ENCODE measurements around the gene PTCRA.

PTCRA gene

DNA sequence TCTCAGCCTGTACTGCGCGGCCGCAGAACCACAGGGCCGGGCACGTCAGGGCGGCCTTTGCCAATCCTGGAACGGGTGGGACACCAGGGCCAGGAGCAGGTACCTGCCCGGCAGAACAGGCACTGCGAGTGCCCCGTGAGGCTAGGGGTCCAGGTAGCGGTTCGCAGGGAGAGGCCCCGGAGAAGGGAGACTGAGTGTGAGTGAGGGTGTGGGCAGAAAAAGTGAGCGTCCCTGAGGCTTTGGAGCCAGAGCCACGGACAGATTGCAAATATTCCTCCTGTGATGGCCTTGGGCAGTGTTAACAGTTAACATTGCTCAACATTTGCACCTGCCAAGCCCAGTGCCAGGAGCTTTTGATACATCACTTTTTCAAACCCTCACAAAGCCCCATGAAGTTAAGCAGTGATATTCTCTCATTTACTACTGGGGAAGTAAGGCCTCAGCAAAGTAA is 45.2 kb downstream of the PTCRA start:
- Histone ChIP-seq H4K20me1 (ENCODE audit: insufficient read depth, low read length) (no peaks in the 10 kb centered on the region), H3K9ac (ENCODE audit: low read length) (no peak overlapping the region), H3K36me3 (ENCODE audit: insufficient read depth, low read length) (peaks cover 21% of the 10 kb centered on the region; the same call in 1 of the 2 replicates), H3F3A (ENCODE audit: insufficient read depth, low read length) (no peaks in the 10 kb centered on the region), H3K27me3 (ENCODE audit: insufficient read depth, low read length) (no peaks in the 10 kb centered on the region), H3K9me3 (ENCODE audit: low read length) (no peaks in the 10 kb centered on the region), H2AFZ (ENCODE audit: low read length) (no peak overlapping the region), H3K79me2 (ENCODE audit: insufficient read depth, low read length) (no peaks in the 10 kb centered on the region), H3K4me2 (ENCODE audit: low read length) (no peak overlapping the region), H3K4me1 (ENCODE audit: insufficient read depth, low read length, severe bottlenecking) (peaks cover 9% of the 10 kb centered on the region), H3K27ac (ENCODE audit: low read depth, low read length, poor library complexity, severe bottlenecking) (no peak overlapping the region), H3K9me2 (ENCODE audit: low read depth, low read length) (no peaks in the 10 kb centered on the region), H3K4me3 (ENCODE audit: low read depth, low read length, poor library complexity, severe bottlenecking) (no peak overlapping the region)
- TF ChIP-seq, protein P1, sequence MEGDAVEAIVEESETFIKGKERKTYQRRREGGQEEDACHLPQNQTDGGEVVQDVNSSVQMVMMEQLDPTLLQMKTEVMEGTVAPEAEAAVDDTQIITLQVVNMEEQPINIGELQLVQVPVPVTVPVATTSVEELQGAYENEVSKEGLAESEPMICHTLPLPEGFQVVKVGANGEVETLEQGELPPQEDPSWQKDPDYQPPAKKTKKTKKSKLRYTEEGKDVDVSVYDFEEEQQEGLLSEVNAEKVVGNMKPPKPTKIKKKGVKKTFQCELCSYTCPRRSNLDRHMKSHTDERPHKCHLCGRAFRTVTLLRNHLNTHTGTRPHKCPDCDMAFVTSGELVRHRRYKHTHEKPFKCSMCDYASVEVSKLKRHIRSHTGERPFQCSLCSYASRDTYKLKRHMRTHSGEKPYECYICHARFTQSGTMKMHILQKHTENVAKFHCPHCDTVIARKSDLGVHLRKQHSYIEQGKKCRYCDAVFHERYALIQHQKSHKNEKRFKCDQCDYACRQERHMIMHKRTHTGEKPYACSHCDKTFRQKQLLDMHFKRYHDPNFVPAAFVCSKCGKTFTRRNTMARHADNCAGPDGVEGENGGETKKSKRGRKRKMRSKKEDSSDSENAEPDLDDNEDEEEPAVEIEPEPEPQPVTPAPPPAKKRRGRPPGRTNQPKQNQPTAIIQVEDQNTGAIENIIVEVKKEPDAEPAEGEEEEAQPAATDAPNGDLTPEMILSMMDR (IDR thresholded peaks at IDR 0.05; ENCODE audit: low read length) = no peak
- TF ChIP-seq EZH2 (IDR thresholded peaks at IDR 0.05; ENCODE audit: borderline replicate concordance, low read length) = no peak

DNA sequence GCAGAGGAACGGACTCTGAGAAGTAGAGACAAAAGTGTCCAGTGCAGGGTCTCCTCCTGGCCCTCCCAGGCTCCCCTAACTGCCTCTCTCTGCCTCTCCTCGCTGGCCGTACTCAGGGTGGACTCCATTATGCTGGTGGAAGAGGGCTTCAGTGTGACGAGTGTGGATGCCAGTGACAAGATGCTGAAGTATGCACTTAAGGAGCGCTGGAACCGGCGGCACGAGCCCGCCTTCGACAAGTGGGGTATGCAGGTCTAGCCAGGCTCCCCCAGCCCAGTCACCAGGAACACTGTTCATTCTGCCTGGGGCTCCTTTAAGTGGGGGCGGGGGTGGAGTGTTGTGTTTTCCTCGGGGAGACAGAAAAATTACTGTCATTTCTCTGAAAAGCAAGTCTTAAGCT is 46.2 kb downstream of the PTCRA start:
- no peaks in the 10 kb centered on the region for H3K27me3 ChIP-seq (ENCODE audit: insufficient read depth, low read length)
- H3K9ac ChIP-seq (ENCODE audit: low read length) = no peak overlapping the region
- TF ChIP-seq, protein P1 (IDR thresholded peaks at IDR 0.05; ENCODE audit: low read length) = no peak
- TF ChIP-seq EZH2 (IDR thresholded peaks at IDR 0.05; ENCODE audit: borderline replicate concordance, low read length) = no peak
- H2AFZ ChIP-seq (ENCODE audit: low read length) = no peak overlapping the region
- H3K79me2 ChIP-seq (ENCODE audit: insufficient read depth, low read length) = no peaks in the 10 kb centered on the region
- no peak overlapping the region for H3K4me2 ChIP-seq (ENCODE audit: low read length)
- no peaks in the 10 kb centered on the region for H3K9me3 ChIP-seq (ENCODE audit: low read length)
- H3K4me3 ChIP-seq (ENCODE audit: low read depth, low read length, poor library complexity, severe bottlenecking) = no peak overlapping the region
- H3K9me2 ChIP-seq (ENCODE audit: low read depth, low read length) = no peaks in the 10 kb centered on the region
- H3K27ac ChIP-seq (ENCODE audit: low read depth, low read length, poor library complexity, severe bottlenecking) = no peak overlapping the region
- no peaks in the 10 kb centered on the region for H3F3A ChIP-seq (ENCODE audit: insufficient read depth, low read length)
- peaks cover 9% of the 10 kb centered on the region for H3K4me1 ChIP-seq (ENCODE audit: insufficient read depth, low read length, severe bottlenecking)
- H4K20me1 ChIP-seq (ENCODE audit: insufficient read depth, low read length) = no peaks in the 10 kb centered on the region
- H3K36me3 ChIP-seq (ENCODE audit: insufficient read depth, low read length) = peaks cover 21% of the 10 kb centered on the region; the same call in 1 of the 2 replicates

DNA sequence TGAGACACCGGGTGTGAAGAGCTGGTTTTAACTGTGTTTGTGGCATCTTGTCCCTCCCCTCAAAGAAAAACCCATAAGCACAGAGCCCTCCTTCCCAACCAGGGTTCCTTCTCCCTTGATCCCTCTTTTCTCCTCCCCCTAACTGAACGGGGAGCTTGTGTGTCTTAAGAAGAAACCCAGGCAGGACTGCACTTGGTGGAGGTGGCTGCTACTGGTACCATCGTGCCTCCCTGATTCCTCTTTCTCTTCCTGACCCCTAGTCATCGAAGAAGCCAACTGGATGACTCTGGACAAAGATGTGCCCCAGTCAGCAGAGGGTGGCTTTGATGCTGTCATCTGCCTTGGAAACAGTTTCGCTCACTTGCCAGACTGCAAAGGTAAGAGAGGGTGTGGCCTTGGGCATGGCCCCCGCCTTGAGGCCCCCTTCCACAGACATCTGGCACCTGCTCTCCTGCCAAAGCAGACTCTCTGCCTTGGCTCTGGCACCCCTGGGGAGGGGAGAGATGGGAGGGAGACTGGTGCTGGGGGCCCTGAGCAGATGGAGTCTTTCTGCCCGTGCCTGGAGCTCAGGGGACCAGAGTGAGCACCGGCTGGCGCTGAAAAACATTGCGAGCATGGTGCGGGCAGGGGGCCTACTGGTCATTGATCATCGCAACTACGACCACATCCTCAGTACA is 46.8 kb downstream of the PTCRA start:
- no peak overlapping the region for H3K27ac ChIP-seq (ENCODE audit: low read depth, low read length, poor library complexity, severe bottlenecking)
- no peaks in the 10 kb centered on the region for H3K9me3 ChIP-seq (ENCODE audit: low read length)
- no peaks in the 10 kb centered on the region for H4K20me1 ChIP-seq (ENCODE audit: insufficient read depth, low read length)
- H3K9me2 ChIP-seq (ENCODE audit: low read depth, low read length) = no peaks in the 10 kb centered on the region
- no peak overlapping the region for H3K4me3 ChIP-seq (ENCODE audit: low read depth, low read length, poor library complexity, severe bottlenecking)
- TF ChIP-seq, protein P1 (IDR thresholded peaks at IDR 0.05; ENCODE audit: low read length) = no peak
- TF ChIP-seq EZH2 (IDR thresholded peaks at IDR 0.05; ENCODE audit: borderline replicate concordance, low read length) = no peak
- peaks cover 21% of the 10 kb centered on the region; the same call in 1 of the 2 replicates for H3K36me3 ChIP-seq (ENCODE audit: insufficient read depth, low read length)
- H3K79me2 ChIP-seq (ENCODE audit: insufficient read depth, low read length) = no peaks in the 10 kb centered on the region
- H2AFZ ChIP-seq (ENCODE audit: low read length) = no peak overlapping the region
- H3K9ac ChIP-seq (ENCODE audit: low read length) = no peak overlapping the region
- H3F3A ChIP-seq (ENCODE audit: insufficient read depth, low read length) = no peaks in the 10 kb centered on the region
- H3K4me2 ChIP-seq (ENCODE audit: low read length) = no peak overlapping the region
- no peaks in the 10 kb centered on the region for H3K27me3 ChIP-seq (ENCODE audit: insufficient read depth, low read length)
- H3K4me1 ChIP-seq (ENCODE audit: insufficient read depth, low read length, severe bottlenecking) = peaks cover 9% of the 10 kb centered on the region

Data from OCI-LY1 (cell line).